Activated T-helper 1 cell treated with anti-CD3 and anti-CD28 coated beads, Interleukin-12 subunit alpha, Interleukin-12 subunit beta, Interleukin-2, Interleukin-4 antibody, amounts not matched to agents 30 ng/mL and 10 ng/mL and 1 ng/mL, durations not matched to agents 14 hours and 24 hours and 36 hours (primary cell): ENCODE measurements around the gene TBX4. TPM values are rescaled to one million over a fixed set of nuclear protein-coding genes. Genes with fewer than 3 reads are reported as not detected.
"Not testable (repeated sequence)": the region's sequence is repeated elsewhere in the genome, so short reads cannot be mapped to it uniquely, and the experiment has no call there.

ENCODE experiments used
- DNase-seq: peaks from one replicate; pipeline ENCODE4 v3.0.0; 2021; ENCODE audit warnings: low spot score
- H3K27ac Mint-ChIP-seq: one replicate; pipeline ENCODE4 v1.8.0; 2021; ENCODE audit warnings: mild to moderate bottlenecking, mixed read lengths
- H3K27me3 Mint-ChIP-seq: one replicate; pipeline ENCODE4 v1.8.0; 2022; ENCODE audit warnings: mild to moderate bottlenecking, moderate library complexity, mixed read lengths; ENCODE audit not compliant: insufficient read depth
- H3K36me3 Mint-ChIP-seq: one replicate; pipeline ENCODE4 v1.8.0; 2021; ENCODE audit warnings: low read depth, mixed read lengths
- H3K4me1 Mint-ChIP-seq: one replicate; pipeline ENCODE4 v1.8.0; 2021; ENCODE audit warnings: low read depth, mixed read lengths
- H3K4me3 Mint-ChIP-seq: one replicate; pipeline ENCODE4 v1.8.0; 2021; ENCODE audit warnings: mild to moderate bottlenecking, moderate library complexity, mixed read lengths
- H3K9me3 Mint-ChIP-seq: one replicate; pipeline ENCODE4 v1.8.0; 2021; ENCODE audit warnings: mixed read lengths
- intact Hi-C: fragments of 100-400 bp; cut with micrococcal nuclease; formaldehyde crosslinking; loops from one replicate; pipeline ENCODE4 v1.15.1; 2024
- total RNA-seq: library from RNA; stranded (reverse); gene quantifications from 2 replicates; pipeline ENCODE4 v1.2.3, GENCODE V29; 2022

The TBX4 gene
- total RNA-seq, 1 donor from 2014 or later: not detected

DNA sequence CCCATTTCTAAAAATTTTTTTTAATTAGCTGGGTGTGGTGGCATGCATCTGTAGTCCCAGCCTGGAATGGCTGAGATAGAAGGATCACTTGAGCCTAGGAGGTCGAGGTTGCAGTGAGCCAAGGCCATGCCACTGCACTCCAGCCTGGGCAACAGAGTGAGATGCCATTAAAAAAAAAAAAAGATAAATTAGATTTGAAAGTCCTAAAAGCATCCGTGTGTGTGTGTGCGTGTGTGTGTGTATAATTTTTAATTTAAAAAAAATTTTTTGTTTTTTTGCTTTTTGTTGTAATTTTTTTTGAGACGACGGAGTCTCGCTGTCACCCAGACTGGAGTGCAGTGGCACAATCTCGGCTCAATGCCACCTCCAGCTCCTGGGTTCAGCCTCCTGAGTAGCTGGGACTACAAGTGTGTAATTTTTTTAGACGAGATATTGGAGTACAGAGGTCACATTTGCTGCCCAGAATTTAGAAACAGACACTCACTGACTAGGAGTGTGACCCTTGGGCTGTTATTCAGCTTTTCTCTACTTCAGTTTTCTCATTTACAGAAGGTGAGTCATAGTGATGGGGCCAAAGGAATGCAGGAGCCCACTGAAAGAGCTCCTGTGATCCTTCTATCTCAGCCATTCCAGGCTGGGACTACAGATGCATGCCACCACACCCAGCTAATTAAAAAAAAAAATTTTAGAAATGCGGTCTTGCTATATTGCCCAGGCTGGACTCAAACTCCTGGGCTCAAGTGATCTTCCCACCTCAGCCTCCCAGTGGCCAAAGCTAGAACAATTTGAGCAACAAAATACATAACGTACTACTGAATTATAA is 25.5 kb upstream of the TBX4 start:
- Mint-ChIP-seq H3K4me3 (no peak overlapping the region), H3K4me1 (no peaks in the 10 kb centered on the region), H3K27me3 (peaks cover 15% of the 10 kb centered on the region), H3K9me3 (no peaks in the 10 kb centered on the region), H3K36me3 (no peaks in the 10 kb centered on the region), H3K27ac (no peak overlapping the region)
- DNase-seq: no peak
- intact Hi-C loops: no loop called here

DNA sequence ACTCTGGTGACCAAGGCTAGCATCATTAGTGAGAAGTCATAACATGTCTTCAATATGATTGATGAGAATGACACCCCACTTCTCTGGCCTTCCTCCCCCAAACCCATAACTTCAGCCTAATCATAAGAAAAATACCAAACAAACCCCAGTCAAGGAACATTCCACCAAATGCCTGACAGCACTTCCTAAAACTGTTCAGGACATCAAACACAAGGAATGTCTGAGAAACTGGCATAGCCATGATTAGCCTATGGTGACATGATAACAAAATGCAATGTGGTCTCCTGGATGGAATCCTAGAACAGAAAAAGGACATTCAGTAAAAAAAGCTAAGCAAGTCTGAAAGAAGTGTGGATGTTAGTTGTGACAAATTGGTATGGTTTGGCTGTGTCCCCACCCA is 24.7 kb upstream of the TBX4 start:
- no peaks in the 10 kb centered on the region for H3K36me3 Mint-ChIP-seq
- H3K27ac Mint-ChIP-seq: no peak overlapping the region
- DNase-seq: no peak
- H3K9me3 Mint-ChIP-seq: no peaks in the 10 kb centered on the region
- H3K4me1 Mint-ChIP-seq: no peaks in the 10 kb centered on the region
- intact Hi-C loops: no loop called here
- no peak overlapping the region for H3K4me3 Mint-ChIP-seq
- H3K27me3 Mint-ChIP-seq: peaks cover 11% of the 10 kb centered on the region

DNA sequence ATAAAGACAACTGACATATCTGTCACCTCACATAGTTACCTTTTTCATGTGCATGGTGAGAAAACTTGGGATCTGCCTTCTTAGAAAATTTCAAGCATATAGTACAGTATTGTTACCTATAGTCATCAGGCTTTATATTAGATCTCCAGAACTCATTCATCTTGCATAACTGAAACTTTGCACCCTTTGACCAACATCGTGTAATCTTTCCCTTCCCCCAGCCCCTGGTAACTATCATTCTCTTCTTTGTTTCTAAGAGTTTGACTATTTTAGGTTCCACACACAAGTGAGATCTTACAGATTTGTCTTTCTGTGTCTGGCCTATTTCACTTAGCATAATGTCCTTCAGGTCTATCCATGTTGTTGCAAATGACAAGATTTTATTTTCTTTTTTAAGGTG is 22.9 kb upstream of the TBX4 start:
- Mint-ChIP-seq H3K36me3 (no peaks in the 10 kb centered on the region), H3K4me3 (no peak overlapping the region), H3K27ac (no peak overlapping the region), H3K27me3 (peaks cover 9% of the 10 kb centered on the region), H3K9me3 (no peaks in the 10 kb centered on the region), H3K4me1 (no peaks in the 10 kb centered on the region)
- no peak for DNase-seq
- intact Hi-C loops: no loop called here

DNA sequence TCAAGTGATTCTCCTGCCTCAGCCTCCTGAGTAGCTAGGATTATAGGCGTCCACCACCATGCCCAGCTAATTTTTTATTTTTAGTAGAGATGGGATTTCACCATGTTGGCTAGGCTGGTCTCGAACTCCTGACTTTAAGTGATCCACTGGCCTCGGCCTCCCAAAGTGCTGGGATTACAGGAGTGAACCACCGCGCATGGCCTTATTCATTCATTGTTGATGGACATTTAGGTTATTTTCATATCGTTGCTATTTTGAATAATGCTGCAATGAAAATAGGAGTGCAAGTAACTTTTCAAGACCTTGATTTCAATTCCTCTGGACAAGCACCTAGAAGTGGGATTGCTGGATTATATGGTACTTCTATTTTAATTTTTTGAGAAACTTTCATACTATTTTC is 22.4 kb upstream of the TBX4 start:
- H3K36me3 Mint-ChIP-seq, intact Hi-C loops, H3K4me1 Mint-ChIP-seq, H3K27ac Mint-ChIP-seq, H3K9me3 Mint-ChIP-seq, H3K4me3 Mint-ChIP-seq, DNase-seq: not testable (repeated sequence)
- peaks cover 15% of the 10 kb centered on the region for H3K27me3 Mint-ChIP-seq

DNA sequence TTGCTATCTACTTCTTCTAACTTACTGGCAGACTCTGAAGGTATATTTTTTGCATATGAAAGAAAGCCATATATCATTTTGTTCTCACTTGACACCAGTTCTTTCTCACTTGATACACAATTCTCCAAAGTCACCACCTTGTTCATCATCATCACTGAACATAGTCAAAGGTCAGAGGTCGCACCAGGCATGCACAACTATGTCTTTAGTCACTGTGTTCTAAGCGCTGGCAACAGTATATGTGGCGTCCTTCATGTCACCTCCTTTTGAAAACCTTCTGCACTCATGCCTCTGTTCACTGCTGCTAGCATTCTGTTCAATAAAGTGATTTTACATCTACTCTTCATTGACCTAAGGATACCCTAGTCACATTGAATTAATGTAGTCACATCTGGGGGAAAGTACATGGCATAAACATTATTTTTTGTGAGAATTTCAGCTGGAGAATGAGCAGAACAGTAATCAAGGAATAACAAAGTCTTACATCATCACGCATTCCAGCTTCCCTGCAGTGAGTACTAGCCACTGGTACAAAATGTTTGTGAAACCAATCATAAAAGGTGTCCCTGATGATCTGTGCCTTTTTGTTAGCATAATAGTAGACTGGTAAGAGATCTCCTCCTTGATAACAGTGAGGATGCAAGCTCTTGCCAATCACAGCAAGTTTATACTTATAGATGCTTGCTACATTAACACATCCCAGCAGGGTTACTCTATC is 20.5 kb upstream of the TBX4 start:
- no peak overlapping the region for H3K27ac Mint-ChIP-seq
- DNase-seq: no peak
- intact Hi-C loops: no loop called here
- peaks cover 24% of the 10 kb centered on the region for H3K27me3 Mint-ChIP-seq
- H3K4me3 Mint-ChIP-seq: no peak overlapping the region
- H3K9me3 Mint-ChIP-seq: no peaks in the 10 kb centered on the region
- no peaks in the 10 kb centered on the region for H3K4me1 Mint-ChIP-seq
- no peaks in the 10 kb centered on the region for H3K36me3 Mint-ChIP-seq

DNA sequence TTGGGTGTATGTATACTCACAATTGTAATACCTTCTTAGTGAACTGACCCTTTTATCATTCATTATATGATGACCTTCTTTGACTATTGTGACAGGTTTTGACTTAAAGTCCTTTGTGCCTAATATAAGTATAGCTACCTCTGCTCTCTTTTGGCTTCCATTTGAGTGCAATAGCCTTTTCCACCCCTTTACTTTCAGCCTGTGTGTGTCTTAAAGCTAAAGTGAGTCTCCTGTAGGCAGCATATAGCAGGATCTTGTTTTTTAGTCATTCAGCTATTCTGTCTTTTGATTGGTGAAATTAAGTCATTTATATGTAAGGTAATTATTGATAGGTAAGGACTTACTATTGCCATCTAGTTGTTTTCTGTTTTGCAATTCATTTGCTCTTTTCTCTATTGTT is 15.9 kb upstream of the TBX4 start:
- intact Hi-C loops: no loop called here
- Mint-ChIP-seq H3K36me3 (no peaks in the 10 kb centered on the region), H3K4me3 (no peak overlapping the region), H3K4me1 (no peaks in the 10 kb centered on the region), H3K9me3 (peaks cover 12% of the 10 kb centered on the region), H3K27ac (no peak overlapping the region), H3K27me3 (peaks cover 31% of the 10 kb centered on the region)
- DNase-seq: no peak

DNA sequence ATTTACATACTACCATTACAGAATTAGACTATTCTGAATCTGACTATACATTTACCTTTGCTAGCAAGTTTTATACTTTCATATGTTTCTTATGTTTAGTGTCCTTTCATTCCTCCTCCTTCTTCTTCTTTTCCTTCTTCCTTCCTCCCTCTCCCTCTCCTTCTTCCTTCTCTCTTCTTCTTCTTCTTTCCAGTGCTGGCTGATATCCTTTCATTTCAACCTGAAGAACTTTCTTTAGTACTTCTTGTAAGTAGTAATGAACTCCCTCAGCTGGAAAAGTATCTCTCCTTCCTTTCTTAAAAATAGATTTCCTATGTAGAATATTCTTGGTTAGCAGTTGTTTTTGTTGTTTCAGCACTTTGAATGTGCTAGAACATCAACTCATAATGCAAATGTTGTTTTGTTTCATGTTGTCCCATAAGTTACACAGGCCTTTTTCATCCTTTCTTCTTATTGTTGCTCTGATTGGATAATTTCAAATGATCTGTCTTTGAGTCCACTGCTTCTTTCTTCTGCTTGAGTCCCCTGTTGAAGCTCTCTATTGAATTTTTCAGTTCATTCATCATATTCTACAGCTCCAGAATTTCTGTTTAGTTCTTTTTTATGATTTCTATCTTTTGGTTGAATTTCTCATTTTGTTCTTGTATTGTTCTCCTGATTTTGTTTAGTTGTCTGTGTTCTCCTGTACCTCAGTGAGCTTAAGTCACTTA is 15.1 kb upstream of the TBX4 start:
- no peak for DNase-seq
- intact Hi-C loops: no loop called here
- H3K27me3 Mint-ChIP-seq: peaks cover 30% of the 10 kb centered on the region
- H3K4me1 Mint-ChIP-seq: no peaks in the 10 kb centered on the region
- H3K4me3 Mint-ChIP-seq: no peak overlapping the region
- H3K27ac Mint-ChIP-seq: no peak overlapping the region
- H3K36me3 Mint-ChIP-seq: no peaks in the 10 kb centered on the region
- H3K9me3 Mint-ChIP-seq: peaks cover 12% of the 10 kb centered on the region

DNA sequence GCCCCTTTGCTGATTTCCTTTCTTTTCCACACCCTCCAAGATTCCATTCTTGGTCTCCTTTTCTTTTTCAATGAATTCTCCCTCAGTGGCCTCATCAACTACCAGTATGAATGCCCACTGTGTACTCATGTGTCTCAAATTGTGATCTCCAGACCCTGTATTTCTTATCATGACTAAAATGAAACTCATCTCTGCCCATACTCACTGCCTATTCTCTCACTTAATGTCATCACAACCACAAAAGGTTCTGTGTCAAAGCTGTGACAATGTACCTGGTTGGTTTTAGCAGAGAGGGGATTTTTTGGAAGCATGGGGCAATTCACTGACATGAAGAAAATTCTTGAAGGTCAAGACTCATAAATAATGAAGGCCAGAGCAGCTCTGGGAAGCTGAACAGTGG is 11.5 kb upstream of the TBX4 start:
- Mint-ChIP-seq H3K27me3 (peaks cover 29% of the 10 kb centered on the region), H3K36me3 (no peaks in the 10 kb centered on the region), H3K4me3 (no peak overlapping the region), H3K4me1 (no peaks in the 10 kb centered on the region), H3K9me3 (peaks cover 12% of the 10 kb centered on the region), H3K27ac (no peak overlapping the region)
- intact Hi-C loops: no loop called here
- no peak for DNase-seq

DNA sequence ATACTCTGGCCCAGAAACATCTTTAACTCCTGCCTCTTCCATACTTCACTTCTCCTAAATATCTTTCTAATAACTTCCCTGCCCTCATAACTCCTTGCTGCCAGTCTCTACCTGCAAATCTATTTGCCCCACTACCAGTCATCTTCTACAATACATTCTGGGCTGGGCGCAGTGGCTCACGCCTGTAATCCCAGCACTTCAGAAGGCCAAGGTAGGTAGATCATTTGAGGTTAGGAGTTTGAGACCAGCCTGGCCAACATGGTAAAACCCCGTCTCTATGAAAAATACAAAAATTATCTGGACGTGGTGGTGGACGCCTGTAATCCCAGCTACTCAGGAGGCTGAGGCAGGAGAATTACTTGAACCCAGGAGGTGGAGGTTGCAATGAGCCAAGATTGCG is 10.7 kb upstream of the TBX4 start:
- H3K4me1 Mint-ChIP-seq, H3K36me3 Mint-ChIP-seq, intact Hi-C loops, H3K4me3 Mint-ChIP-seq, H3K27ac Mint-ChIP-seq, DNase-seq: not testable (repeated sequence)
- Mint-ChIP-seq H3K9me3 (peaks cover 12% of the 10 kb centered on the region), H3K27me3 (peaks cover 26% of the 10 kb centered on the region)

DNA sequence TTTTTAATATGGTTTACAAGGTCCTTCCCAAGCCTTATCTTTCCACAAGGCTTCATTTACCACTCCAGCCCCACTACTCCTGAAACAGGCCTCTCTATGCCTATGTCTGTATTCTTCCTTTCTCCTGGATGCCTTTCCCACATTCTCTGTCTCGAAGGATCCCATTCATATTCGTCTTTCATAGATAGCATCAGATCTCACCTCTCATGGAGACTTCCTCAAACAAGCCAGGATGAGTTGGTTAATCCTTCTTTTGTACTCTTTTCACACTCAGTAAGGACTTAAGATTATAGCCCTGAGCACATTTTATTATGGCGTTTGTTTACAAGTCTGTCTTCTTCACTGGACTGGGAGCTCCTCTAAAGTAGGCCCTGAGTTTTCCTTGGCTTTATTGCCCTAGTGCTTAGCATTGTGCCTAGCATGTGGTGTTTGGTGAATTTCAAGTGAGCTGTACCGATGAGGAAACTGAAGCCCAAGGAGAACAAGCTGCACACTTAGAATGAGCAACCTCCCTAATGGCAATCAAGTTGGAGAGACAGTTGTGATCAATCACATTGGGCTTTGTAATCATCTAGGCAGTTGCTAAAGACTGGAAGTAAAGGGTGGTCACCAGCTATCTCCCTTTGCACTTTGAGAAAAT is 10.0 kb upstream of the TBX4 start:
- Mint-ChIP-seq H3K36me3 (no peaks in the 10 kb centered on the region), H3K27ac (no peak overlapping the region), H3K9me3 (peaks cover 8% of the 10 kb centered on the region), H3K4me1 (no peaks in the 10 kb centered on the region), H3K27me3 (peaks cover 25% of the 10 kb centered on the region), H3K4me3 (no peak overlapping the region)
- DNase-seq: no peak
- intact Hi-C loops: no loop called here

DNA sequence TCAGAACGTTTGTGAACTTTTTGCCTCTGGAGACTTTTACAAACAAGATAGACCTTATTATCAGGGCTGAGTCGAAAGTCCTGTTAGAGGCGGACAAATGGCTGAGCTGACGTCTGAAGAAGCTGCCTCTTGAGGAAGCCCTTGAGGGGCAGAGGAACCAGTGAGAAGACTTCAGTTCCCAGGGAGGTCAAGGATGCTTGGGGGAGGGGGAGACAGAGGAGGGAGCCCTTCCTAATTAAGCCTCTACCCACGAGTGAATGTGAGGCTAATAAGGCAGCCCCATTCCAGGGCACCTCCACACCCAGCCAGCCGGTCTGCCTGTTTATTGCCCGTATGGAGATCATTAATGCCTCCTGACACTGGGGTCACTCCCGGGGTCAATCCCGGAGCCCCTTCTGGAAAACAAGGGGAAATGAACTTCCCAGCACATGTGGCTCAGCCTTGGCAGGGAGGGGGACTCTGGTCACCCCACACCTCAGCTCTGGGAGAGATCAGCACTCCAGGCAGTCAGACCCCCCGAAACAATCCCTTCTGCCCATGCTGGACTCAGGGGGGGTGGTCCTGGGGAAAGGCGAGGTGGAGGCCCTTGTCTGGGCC is 9.2 kb upstream of the TBX4 start:
- H3K27me3 Mint-ChIP-seq: peaks cover 25% of the 10 kb centered on the region
- intact Hi-C loops: no loop called here

DNA sequence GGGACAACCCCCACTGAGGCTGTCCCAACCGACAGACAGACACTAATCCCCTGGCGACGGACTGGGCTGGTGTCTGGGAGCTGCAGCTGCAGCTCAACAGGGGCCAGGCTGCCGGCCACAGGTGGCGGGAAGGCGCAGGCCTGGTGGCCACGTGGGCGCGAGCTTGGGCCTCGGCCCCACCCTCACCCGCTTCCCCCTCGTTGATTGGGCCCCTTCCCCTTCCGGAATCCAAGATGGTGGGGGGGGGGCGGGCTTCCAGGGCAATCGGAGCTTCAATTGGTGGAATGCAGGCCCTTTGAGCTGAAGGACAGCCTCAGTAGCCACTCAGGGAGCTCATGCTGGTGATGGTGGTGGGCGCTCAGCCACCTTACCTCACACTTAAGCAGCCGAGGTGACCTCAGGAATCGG is 8.7 kb upstream of the TBX4 start:
- Mint-ChIP-seq H3K36me3 (no peaks in the 10 kb centered on the region), H3K4me3 (no peak overlapping the region), H3K4me1 (no peaks in the 10 kb centered on the region), H3K27ac (no peak overlapping the region), H3K9me3 (peaks cover 3% of the 10 kb centered on the region), H3K27me3 (peaks cover 30% of the 10 kb centered on the region)
- intact Hi-C loops: no loop called here
- no peak for DNase-seq

More for the DNA sequence above, 9.2 kb upstream of the TBX4 start:
- H3K9me3 Mint-ChIP-seq: peaks cover 3% of the 10 kb centered on the region
- H3K4me3 Mint-ChIP-seq: no peak overlapping the region
- no peak for DNase-seq
- H3K27ac Mint-ChIP-seq: no peak overlapping the region
- H3K36me3 Mint-ChIP-seq: no peaks in the 10 kb centered on the region
- no peaks in the 10 kb centered on the region for H3K4me1 Mint-ChIP-seq
